ENCODE results near the gene ADAMTS14. TPM values are rescaled to one million over a fixed set of nuclear protein-coding genes. Genes with fewer than 3 reads are reported as not detected.

The ADAMTS14 gene
- total RNA-seq, 2 donors from 2014 or later = 0.11 to 0.16 TPM

DNA sequence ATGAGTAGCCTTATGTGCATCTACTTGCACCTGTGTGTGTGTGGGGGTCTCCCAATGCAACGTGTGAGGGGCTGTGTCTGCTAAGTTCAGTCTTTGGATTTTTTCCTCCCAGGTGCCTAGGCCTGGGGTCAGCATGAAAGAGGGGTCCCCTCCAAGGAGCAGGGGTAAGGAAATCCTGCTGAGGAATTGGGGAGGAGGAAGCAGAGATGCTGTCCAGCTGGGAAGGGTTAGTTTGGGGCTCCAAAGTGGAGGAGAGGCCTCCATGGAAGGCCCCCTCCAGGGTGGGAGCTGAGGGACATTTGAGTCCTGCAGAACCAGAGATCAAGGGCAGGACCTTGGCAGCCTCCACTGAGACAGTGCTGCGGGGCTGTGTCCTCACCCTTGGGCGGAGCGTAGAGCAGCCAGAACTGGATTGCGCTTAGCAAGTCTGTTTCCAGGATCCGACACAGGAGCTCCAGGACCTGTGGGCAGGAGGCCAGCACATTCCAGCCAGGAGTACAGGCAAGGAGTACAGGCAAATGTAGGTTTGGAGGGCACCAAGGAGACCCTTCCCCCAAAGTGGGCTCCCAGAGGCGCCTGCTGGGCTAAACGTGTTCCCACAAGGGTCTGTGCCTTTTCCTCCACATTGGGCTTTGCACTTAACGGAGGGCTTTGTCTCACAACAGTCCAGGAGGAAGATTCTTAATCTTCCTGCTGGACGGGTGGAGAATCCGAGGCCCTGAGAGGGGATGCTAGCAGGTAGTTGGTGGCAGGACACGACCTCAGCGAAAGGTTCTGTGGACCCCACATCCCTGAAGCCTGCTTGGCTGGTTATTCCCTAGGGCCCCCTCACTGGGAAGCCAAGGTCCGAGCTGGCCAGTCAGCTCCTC, 102.7 kb downstream of the ADAMTS14 start:
- H3K36me3 Mint-ChIP-seq = no peaks in the 10 kb centered on the region
- DNase-seq (ENCODE audit: low spot score in 2 of 2) (no peak), ATAC-seq (no peak)
- no peaks in the 10 kb centered on the region for H3K9me3 Mint-ChIP-seq
- no peak overlapping the region for H3K27ac Mint-ChIP-seq

DNA sequence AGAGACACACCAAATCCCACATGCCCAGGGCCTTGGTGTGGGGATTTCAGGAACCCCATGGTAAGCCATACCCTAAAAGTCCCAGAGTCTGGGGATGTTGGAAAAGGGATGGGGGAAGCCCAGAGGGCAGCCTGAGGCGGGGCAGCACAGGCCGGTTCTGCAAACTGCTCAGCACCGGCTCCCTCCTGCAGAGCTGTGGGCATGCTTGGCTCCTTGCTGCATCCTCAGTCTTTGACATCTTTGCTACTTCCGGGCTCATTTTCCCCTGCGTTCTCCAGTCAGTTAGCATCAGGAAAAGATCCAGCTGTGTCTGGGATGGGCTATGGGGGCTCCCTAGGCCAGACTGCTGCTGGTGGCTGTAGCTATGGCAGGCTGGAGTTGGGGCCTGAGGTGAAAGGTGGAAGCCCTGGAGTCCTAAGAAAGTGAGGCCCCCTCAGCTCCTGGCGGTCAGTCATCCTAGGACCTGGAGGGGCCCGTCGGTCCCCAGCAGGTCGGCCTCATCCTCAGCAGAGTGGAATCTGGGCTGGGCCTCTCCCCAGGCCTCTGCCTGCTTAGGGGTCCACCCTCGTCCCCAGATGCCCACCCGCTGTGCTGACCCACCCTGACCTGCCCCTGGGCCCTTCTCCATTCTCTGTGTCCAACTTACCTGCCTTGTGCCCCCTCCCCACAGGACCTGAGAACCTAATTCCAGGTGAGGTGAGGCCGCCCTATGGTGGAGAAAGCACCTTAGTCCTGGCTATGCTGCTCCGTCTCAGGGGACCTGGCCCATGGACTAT, 103.6 kb downstream of the ADAMTS14 start:
- no peak for ATAC-seq
- H3K9me3 Mint-ChIP-seq = no peaks in the 10 kb centered on the region
- H3K36me3 Mint-ChIP-seq = no peaks in the 10 kb centered on the region
- no peak overlapping the region for H3K27ac Mint-ChIP-seq
- peak in 1 of 2 donors; percentile 44 for DNase-seq (ENCODE audit: low spot score in 2 of 2)

DNA sequence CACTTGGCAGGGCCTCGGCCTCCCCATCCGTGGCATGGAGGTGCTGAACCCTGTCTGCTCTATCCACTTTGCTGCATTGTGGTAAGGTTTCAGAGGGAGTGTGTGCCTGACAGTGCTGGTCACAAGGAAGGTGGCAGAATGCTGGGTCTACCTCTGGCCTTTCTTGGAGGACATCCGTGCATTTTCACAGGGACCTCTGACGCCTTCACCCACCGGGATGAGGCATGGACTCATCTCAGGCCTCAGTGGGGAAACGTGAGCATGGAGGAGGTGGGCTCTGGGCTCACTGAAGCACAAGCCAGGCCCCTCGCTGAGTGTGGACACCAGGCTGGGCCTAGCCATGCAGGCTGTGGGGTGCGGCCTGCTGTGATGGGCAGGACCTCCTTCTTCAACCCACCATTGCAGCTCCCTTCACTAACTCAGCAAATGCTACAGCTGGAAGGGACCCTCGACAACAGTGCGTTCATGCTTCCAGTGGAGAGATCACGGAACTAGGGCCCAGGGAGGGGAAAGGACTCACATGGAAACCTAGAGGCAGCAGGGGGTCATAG, 104.2 kb downstream of the ADAMTS14 start:
- Mint-ChIP-seq H3K9me3 (no peaks in the 10 kb centered on the region), H3K27ac (no peak overlapping the region), H3K36me3 (no peaks in the 10 kb centered on the region)
- DNase-seq (ENCODE audit: low spot score in 2 of 2) (peak in 1 of 2 donors; percentile 40), ATAC-seq (no peak)

DNA sequence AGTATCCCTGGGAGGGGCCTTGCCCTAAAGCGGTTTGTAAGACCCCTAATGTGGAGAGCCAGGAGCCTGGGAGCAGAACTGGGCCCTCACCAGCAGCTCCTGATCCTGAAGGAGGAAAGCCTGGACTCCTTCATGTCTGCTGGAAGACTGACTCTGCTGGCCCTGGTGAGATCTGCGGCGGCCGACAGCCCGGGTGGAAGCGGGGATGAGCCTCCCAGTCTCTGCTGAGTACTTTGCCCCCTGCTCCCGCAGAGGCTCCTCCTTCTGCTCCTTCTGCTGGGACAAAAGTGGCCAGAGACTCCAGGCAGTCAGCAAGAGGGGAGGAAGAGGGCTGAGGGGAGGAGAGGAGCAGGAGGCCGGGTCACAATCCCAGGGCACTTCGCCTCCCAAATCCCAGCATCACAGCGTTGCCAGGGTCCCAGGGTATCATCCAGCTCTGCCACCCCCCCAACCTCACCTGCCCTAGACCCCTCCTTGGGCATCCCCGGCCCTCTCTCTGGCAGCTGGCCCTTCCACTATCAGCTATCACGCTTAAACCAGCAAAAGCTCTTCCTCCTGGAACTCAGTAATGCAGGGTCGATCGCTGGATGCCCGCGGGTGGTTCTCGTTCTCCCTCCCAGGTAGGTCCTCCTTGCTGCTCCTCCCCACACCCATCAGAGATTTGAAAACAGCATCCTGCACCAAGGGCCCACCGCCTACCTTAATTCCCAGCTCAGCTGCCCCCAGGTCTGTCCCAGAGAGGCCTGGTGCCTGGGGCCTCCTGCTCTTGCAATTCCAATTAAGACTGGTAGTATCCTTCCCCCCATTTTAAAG, 105.0 kb downstream of the ADAMTS14 start:
- Mint-ChIP-seq H3K9me3 (no peaks in the 10 kb centered on the region), H3K36me3 (no peaks in the 10 kb centered on the region), H3K27ac (peak overlapping the region in 1 of 2 donors; percentile 44)
- DNase-seq (ENCODE audit: low spot score in 2 of 2) (no peak), ATAC-seq (no peak)

DNA sequence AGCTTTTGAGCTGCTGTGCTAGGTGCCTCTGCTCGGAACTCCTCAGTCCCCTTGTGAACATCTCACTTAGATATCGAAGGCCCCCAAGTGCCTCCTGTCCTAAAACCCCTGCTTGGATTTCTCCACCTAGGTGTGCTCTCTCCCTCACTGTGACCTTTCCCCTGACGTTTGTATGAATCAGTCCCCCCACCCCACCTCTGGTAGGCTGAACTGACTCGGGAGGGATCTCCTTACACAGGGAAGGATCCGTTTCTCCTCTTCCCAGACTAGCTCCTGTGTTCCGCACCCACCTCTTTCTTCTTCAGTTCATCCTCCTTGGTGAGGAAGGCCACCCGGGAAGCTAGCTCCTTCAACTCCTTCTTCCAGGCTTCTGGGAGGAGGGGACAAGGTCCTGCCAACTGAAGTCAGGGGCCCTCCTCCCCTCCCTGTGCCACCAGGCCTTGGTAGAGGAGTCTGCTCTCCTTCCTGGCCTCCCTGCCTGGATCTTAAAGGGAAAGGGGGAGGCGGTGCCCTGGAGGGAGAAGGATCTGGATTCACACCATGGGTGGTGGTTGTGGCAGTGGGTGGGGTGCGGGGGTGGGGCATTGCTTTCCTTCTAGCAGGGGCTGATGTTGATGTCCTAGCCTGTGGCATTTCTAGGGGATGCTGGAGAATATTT, 106.1 kb downstream of the ADAMTS14 start:
- no peaks in the 10 kb centered on the region for H3K36me3 Mint-ChIP-seq
- peak overlapping the region in 1 of 2 donors; percentile 89 for H3K27ac Mint-ChIP-seq
- H3K9me3 Mint-ChIP-seq = no peaks in the 10 kb centered on the region
- ATAC-seq (no peak), DNase-seq (ENCODE audit: low spot score in 2 of 2) (peak in 1 of 2 donors; percentile 43)

DNA sequence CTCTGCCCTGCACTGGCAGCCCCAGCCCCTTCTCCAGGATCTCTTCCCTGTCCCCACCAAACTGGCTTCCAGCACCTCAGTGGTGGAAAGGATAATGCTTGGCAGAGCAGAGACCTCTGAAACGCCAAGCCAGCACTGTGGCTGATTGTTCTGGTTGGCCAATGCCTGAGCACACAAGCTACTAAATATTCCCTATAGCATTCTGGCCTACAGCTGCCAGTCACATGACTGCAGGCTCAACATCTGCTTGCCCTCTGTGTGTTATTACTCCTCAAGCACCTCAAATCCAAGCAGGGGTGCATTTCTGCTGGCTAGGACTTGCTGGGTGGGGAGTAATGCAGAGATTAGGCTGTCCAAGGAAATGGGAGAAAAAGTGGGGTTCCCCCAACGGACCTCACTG, 106.8 kb downstream of the ADAMTS14 start:
- Mint-ChIP-seq H3K36me3 (no peaks in the 10 kb centered on the region), H3K9me3 (no peaks in the 10 kb centered on the region), H3K27ac (no peak overlapping the region)
- no peak for ATAC-seq
- no peak for DNase-seq (ENCODE audit: low spot score in 2 of 2)

DNA sequence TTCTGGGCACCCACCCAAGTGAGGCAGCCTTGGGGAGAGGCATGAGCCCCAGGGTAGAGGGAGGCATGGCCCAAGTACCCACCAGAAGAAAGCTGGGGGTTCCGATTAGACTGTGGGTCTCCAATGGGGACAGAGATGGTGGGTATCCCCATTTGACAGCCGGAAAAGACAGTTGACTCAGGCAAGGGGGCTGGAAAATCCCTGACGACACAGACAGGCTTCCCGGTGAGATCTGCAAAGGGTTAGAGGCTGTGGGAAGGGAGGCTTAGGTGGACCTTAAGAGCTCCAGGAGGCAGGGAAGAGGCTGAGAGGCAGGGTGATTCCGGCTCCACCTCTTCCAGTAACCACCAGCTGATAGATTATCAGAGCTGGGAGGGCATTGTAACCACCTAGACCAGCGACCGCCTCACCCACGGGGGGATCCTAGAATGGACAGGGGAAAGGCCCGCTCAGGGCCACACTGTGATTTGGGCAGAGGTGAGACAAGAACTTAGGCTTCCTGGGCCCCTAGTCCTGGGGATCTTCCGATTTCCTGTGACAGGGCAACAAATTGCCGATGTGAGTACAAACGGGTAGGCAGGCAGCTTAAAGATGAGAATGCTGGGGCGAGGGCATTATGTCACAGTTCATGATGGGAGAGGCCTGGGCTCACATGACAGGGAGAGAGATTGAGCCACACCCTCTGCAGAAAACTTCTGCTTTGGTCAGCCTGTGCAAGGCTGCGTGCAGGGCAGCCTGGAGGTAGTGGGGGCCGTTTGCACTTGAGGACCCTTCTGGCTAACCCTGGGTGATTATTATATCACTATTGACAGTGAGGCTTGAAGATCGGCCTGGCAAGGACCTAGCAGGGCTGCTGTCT, 107.4 kb downstream of the ADAMTS14 start:
- Mint-ChIP-seq H3K27ac (peak overlapping the region in 1 of 2 donors; percentile 79), H3K36me3 (no peaks in the 10 kb centered on the region), H3K9me3 (no peaks in the 10 kb centered on the region)
- ATAC-seq (no peak), DNase-seq (ENCODE audit: low spot score in 2 of 2) (no peak)

DNA sequence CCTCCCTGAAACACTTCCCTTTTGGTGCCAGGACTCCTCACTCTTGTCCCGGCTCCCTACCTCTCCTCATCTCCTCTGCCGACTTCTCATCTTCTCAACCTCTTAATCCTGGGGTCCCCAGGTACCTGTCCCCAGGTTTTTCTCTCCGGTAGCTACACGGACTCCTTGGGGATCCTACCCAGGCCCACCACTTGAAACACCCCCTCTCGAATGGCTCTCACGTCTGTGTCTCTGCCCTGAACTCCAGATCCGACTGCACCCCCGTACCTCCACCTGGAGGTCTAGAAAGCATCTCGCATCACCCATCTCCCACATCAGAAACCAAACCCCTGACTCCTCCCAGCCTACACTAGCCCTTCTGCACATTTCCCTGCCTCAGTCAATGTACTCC, 108.1 kb downstream of the ADAMTS14 start:
- peak overlapping the region in 1 of 2 donors; percentile 14 for H3K27ac Mint-ChIP-seq
- ATAC-seq (no peak), DNase-seq (ENCODE audit: low spot score in 2 of 2) (no peak)
- H3K9me3 Mint-ChIP-seq = no peaks in the 10 kb centered on the region
- no peaks in the 10 kb centered on the region for H3K36me3 Mint-ChIP-seq

DNA sequence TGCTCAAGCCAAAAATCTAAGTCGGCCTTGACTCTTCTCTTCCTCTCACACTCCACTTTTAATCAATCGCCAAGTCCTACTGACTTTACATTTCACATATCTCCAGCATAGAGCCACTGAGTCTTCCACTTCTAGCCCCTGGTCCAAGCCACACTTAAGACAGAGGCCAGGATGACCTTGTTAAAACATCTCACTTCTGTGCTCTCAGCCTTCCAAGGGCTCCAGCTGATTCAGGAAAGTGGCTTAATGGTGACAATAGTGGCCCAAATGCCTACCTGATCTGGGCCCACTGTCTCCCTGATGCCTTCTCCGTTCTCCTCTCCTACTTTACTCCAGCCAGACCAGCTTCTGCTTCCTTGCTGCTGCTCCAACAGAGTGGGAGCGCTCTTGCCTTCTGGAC, 108.5 kb downstream of the ADAMTS14 start:
- Mint-ChIP-seq H3K27ac (peak overlapping the region in 1 of 2 donors; percentile 14), H3K9me3 (no peaks in the 10 kb centered on the region), H3K36me3 (no peaks in the 10 kb centered on the region)
- ATAC-seq = no peak
- DNase-seq (ENCODE audit: low spot score in 2 of 2) = no peak

DNA sequence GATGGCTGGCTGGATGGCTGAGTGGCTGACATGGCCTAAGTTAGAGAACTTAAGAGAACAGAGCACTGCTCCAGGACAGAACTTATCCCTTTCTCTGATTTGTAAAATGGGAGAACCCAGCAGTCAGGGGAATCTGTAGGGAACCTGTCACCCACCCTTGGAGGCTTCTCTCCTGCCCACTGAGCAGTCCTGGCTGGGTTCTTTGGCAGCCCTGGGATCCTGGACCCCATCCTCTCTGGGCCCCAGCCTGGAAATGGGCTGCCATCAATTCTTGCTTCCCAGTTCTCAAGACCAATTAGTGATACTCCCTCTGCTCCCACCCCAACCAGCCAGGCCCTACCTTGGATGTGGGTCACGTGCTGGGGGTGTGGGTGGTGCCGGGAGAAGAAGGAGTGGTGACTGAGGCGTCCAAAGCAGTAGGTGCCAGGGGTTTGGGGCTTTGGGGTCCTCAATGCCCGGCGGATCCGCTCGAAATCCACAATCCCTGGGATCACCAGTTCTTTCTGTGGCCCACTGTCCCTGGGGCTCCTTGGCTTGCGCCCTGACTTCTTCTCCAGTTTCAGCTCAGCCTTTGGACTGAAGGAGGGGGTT, 109.2 kb downstream of the ADAMTS14 start:
- Mint-ChIP-seq H3K36me3 (no peaks in the 10 kb centered on the region), H3K27ac (peak overlapping the region in 1 of 2 donors; percentile 14), H3K9me3 (no peaks in the 10 kb centered on the region)
- no peak for ATAC-seq
- no peak for DNase-seq (ENCODE audit: low spot score in 2 of 2)

DNA sequence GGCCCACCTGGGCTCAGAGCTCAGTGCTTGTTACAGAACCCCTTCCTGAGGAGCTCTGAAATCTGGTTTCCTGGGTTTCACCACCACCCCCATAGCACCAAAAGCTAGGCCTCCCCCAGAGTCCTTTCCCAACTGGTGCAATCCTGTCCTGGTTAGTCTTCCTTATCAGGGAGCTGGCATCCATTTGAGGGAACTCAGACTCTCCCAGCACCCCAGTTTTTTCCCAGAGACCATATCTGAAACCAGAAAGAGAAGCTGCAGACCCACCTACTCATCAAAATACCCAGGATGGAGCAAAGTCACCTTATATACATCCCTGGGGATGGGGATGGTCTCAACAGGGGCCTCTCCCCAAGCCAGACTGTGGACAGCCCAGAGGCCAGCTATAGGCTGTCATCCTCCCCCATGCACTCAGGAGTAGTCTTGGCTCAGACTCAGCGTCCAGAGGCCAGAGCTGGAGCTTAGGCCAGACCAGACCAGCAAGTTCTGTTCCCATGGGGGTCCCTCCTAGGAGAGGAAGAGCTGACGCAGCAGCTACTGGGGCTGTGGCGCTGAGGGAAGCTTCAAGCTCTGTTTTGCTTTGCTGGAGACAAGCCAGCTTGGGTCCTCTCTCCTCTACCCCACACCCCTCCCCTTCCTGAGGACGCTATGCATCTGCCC, 109.9 kb downstream of the ADAMTS14 start:
- no peak for DNase-seq (ENCODE audit: low spot score in 2 of 2)
- Mint-ChIP-seq H3K36me3 (no peaks in the 10 kb centered on the region), H3K9me3 (no peaks in the 10 kb centered on the region), H3K27ac (no peak overlapping the region)
- no peak for ATAC-seq

DNA sequence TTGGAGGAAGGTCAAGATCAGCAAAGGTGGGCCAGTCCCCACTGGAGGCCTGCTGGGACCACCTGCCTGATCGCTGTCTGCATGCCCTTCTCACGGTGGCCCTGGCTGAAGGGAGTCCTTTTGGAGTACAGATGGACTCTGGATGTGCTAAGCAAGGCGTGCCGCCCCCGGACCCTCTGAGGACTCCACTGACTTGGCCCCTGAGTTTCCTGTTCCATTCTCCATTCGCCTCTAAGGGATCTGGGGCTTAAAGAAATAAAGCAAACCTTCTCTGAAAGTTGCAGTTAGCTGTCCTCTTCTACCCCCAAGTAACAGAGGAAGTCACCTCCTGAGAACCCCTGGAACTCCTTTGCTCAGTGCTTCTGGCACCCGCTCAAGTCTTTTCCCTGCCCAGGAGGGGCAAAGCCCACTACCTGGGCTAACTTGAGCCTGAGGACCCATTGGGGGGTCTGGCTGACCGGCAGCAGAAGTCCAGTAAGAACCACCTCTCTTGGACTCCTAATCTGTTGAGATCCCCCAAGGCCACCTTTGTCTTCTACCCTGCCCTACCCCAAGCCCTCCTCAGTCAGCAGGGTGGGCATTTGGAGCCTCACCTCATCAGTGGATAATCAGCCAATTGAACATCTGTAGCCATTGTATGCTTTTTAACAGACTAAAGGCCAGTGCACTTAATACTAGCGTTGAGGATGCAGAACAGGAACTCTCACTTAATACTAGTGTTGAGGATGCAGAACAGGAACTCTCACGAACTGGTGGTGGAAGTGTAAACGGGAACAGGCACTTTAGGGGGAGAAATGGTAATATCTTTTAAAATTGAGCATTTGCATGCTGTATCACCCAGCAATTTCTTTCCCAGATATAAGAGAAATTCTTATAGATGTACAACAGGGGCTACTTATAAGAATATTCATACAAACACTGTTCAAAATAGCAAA, 110.7 kb downstream of the ADAMTS14 start:
- H3K27ac Mint-ChIP-seq = no peak overlapping the region
- H3K36me3 Mint-ChIP-seq = no peaks in the 10 kb centered on the region
- H3K9me3 Mint-ChIP-seq = no peaks in the 10 kb centered on the region
- DNase-seq (ENCODE audit: low spot score in 2 of 2) (no peak), ATAC-seq (no peak)

DNA sequence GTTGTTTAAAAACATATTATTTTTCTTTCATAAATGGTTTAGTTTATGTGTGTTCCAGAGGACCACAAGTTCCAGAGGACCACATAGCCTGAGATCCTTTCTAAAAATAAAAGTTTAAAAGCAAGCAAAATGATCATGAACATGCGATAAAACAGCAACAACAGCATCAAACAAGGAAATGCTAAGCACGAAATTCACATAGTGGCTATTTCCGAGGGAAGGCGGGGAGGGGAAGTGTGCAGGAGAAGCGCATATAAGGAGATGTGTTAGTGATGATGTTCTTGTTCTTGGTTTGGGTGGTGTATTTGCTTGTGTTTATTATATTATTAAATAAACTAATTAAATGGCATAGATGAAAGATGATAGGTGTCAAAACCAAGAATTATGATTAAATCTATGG, 111.7 kb downstream of the ADAMTS14 start:
- ATAC-seq = no peak
- no peak for DNase-seq (ENCODE audit: low spot score in 2 of 2)
- Mint-ChIP-seq H3K9me3 (no peaks in the 10 kb centered on the region), H3K27ac (no peak overlapping the region), H3K36me3 (no peaks in the 10 kb centered on the region)

DNA sequence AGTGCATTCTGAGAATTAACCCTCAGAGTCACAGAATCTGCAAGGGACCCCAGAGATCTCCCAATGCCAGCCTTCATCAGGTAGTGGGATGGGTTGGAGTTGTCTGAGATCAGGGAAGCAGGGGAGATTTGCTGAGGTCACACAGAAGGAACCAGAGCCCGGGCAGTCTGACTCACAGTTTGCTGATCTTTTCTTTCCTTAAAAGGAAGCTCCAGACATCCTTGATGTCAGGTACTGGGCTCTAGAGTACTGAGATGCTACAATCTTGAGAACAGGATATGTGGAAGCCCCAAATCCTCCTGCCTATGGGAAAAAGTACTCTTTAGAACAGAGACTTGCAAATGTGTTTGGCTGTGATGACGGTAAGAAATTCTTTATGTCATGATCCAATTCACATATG, 112.2 kb downstream of the ADAMTS14 start:
- ATAC-seq (no peak), DNase-seq (ENCODE audit: low spot score in 2 of 2) (no peak)
- Mint-ChIP-seq H3K36me3 (no peaks in the 10 kb centered on the region), H3K9me3 (no peaks in the 10 kb centered on the region), H3K27ac (no peak overlapping the region)

Measured in activated naive CD4-positive, alpha-beta T cell treated with anti-CD3 and anti-CD28 coated beads, Interleukin-2, amount 50 U/mL, for 72 hours (primary cell).